Activated CD4-positive, alpha-beta T cell treated with anti-CD3 and anti-CD28 coated beads for 4 hours (primary cell): ENCODE results near the gene ITPK1.

ENCODE experiments used
- DNase-seq, 2 donors: peaks; one replicate each; pipeline ENCODE4 v3.0.0-alpha.2; 2020

Gene ITPK1

DNA sequence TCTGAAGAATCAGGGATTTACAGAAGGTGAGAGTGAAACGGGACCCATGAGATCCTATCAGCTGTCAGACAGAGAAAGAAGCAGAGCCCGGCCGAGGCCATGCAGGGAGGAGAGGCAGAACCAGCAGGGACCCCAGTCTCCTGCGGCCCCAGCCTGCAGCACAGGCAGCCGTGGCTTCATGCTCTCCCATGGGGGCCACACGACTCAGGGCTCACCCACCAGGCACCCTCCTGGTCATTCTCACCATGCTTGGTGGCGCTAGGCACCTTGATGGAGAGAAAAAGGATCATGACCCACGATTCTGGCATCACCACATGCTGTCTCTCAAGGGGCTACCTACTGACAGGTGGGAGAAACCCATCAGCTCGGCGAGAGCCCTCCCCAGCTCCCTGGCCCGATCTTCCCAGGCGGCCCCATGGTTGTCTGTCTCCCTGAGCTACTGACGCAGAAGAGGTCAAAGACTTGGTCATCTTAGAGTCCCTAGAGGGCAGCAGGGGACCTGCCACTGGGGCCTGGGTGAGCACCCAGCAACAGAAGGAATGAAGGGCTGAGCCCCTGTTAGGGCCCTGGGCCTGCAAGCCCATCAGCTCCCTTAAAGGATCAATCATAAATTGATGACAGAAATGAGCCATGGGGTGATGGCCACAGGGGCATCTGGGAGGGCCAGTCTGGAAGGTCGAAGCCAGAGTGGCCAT is 58.0 kb downstream of the ITPK1 start:
- DNase-seq = no peak

DNA sequence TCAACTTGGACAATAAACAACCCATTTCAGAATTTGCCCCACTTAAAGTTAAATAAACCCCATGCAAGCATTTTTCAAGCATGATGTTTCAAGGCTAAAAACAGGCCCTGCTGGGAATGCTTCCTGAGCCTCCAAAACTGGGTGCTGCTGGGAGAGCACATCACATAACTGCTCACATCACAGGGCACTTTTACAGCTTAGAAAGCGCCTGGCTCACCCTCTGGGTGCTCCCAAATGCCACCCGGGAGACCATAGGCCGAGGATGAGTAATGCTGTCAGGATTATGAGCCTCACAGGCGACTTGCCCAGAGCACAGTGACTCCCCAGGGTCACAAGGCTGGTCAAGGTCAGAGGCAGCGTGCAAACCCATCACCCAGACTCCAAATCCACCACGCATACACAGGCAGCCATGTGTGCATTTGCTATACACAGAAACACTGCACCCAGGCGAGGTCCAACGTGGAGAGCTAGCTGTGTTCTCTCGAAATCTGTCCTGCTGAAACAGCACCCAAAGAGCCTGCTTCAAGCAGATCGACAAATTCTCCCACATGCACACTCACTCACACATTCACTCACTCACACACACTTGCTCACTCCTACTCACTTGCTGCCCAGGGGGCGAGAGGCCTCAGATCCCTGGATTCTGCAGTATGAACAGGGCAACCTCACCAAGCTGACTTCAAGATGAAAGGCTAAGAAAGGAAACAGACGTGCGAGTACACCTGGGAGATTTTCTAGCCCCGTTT is 58.7 kb downstream of the ITPK1 start:
- DNase-seq = no peak

- DNase-seq = no peak
These were observed 59.4 kb downstream of the ITPK1 start for GRCh38 chr14:93056166-93056839.

DNA sequence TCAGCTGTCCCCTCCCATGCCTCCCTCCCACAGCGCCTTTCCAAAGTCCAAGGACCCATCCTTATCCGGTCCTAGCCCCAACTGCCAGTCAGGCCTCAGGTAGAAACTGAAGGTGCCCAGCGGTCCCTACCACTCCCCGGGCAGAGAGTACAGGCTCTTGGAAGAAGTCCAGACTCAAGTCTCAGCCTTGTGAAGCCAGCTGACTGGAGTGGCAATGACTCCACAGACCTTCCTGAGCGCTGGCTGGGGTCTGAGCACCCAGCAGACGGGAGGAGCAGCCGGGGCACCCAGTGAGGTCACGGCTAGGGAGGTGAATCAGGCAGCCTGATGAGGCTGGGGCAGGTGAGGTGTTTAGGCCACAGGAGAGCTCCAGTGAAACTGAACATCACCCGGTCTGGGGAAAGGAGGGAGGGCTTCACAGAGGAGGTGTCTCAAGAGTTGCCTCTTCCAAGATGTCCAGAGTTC is 60.0 kb downstream of the ITPK1 start:
- no peak for DNase-seq

DNA sequence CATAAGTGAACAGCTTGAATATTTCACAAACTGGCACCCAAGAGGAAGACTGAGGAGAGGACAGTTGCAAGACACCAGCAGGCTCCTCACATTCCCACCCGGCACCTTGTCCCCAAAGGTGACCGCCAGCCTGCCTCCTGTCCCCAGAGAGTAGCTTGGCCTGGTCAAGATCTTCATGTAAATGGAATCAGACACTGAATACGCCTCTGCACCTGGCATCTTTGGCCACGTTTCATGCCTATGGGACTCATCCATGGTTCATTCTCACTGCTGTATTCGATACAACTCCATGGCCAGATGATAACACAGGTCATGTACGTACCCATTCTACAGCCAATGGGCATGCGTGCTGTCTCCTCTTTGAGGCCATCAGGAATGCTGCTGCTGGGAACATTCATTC is 60.8 kb downstream of the ITPK1 start:
- DNase-seq = no peak

DNA sequence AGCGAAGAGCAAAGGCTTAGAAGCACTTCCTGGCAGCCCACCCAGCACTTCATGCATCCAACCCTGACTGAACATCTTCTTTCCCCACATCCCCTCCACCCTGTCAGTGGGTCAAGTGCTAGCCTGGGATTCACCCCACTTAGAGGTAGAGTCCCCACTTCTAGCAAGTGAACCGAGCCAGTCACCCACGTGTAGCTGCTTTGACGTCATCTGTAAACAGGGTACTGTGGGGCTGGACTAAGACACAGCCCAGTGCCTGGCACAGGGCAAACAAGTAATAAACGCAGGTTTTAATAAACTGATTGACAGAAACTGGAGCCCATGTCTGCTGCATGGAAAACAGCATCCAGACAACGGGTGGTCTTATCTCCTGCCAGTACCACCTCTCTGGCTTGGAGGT is 61.7 kb downstream of the ITPK1 start:
- no peak for DNase-seq

GRCh38 chr14:93051600-93052546 is 63.9 kb downstream of the ITPK1 start:
- no peak for DNase-seq

DNA sequence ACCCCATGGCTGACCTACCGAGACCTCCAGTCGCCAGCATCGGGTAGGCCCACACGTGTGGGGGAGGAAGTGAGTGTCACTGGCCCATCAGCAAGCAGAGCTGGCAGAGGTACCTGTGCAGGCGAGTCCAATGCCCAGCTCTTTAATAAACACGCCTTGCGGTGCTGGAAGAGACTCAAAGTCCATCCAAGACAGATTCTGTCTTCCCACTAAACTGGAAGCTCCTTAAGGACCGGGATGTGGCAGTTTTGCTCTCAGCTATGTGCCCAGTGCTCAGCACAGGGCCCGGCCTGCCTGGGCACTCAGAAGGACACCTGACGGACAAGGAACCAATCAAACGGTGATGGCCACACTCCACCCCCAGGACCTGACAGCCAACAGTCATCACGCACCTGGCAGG is 65.0 kb downstream of the ITPK1 start:
- no peak for DNase-seq

- no peak for DNase-seq
These were observed 65.8 kb downstream of the ITPK1 start for GRCh38 chr14:93049867-93050331.

- DNase-seq = no peak
These were observed 66.4 kb downstream of the ITPK1 start for GRCh38 chr14:93049315-93049714.

- DNase-seq = no peak
These were observed 66.9 kb downstream of the ITPK1 start for GRCh38 chr14:93048843-93049242.

DNA sequence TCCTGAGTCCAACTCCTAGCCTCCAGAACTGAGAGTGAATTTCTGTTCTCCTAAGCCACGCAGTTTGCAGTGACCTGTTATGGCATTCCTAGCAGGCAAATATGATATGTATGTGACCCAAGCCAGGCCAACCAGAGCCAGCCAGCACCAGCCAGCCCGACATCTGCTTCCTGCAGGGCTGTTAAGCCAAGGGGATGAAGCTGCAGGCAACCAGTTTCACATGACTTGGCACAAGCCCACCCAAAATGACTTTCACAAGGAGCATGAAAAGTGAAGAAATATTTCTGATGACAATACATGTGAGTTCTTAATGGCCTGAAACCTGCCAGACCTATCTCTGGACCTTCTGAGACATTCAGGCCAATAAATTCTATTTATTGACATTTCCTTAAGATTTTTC is 68.1 kb downstream of the ITPK1 start:
- no peak for DNase-seq

DNA sequence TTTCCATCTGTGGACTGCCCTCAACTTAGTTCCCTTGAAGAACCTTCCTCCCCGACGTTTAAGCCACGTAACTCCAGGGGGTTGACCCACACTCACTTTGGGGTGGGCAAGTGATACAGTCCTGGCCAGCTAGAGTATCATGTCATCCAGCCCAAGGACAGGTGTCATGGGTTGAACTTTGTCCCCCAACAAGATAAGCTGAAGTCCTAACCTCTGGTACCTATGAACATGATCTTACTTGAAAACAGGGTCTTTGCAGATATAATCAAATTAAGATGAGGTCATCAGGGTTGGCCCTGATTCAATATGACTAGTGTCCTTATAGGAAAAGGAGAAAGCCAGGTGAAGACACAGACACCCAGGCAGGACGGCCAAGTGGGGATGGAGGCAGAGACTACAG is 68.6 kb downstream of the ITPK1 start:
- no peak for DNase-seq

DNA sequence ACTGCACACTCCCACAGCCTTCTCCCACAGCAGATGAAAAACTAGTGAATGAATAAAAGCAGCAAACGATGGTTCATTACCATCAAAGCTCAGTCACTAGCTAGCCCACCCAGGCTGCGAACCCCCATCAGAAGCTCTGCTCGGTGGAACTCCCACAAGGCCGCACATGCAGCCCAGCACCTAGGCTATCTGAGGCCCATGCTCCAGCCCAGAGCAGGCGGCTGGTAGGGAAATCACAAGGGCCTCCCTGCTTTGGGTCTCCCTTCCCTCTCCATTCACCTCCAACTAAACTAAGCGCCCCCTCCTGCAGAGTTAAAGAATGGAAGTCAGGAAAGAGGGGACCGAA is 69.0 kb downstream of the ITPK1 start:
- DNase-seq = no peak

DNA sequence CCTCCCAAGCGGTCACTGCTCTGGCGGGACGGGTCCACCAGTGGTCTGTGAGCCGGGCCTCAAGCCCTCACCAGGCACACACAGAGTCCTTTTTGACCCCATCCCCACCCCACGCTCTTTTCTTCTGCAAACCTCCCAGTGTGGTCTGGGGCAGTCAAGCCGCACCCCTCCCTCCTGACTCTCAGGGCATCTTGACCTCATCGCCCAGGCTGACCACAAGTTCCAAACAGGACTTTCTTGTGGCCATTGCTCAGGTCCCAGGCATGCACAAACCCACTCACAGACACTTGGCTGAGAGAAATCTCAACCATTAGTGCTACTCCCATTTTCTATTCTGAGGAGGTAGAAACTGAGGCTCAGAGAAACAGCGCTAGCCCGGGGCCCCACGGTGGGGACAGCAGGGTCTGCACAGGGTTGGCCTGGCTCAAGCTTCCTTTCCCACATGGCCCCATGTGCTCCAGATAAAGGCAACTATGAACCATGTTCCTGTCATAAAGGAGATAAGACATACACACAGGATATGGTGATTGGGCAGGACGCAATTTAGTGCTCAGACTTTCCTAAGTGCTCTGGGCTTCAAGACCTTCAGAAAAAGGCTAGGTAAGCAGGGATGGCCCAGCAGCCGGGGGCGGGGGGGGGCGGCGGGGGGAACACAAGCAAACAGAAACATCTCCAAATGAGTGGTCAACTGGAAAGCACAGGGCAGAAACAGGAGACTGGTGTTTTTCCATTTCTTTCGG is 69.6 kb downstream of the ITPK1 start:
- no peak for DNase-seq

DNA sequence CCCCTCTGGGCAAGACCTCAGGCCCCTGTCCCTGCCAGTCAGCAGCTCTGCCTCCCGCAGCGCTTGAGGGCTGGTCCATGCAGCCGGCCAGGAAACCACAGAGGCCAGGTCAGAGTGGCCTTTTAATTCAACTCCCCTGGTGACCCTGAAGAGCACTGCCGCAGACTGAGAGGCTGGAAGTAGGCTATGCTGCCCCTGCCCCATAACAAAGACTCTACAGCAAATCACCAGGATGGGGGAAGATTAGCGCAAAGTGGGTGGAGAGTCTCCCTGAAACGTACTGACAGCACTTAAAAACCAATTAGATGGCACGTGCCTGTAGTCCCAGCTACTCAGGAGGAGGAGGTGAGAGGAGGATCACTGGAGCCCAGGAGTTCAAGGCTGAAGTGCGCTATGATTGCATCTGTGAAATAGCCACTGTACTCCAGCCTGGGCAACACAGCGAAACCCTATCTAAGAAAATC is 70.5 kb downstream of the ITPK1 start:
- DNase-seq = no peak

DNA sequence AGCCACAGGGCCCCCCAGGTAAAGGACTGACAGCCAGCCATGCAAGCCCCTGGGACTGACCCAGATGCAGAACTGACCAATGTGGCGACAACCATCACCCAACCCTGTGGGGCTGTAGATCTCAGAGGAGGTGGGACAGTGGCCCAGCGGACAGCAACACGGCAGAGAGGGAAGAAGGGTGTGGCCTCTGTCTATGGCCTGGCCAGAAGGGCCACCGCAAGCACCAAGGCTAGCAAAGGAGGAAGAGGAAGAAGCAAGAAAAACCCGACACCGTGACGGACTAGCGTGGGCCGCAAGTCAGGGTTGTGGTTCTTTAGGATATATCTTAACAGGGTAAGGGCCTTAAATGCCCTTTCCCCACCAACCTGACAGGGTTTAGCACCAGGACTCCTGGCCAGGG is 71.2 kb downstream of the ITPK1 start:
- no peak for DNase-seq

DNA sequence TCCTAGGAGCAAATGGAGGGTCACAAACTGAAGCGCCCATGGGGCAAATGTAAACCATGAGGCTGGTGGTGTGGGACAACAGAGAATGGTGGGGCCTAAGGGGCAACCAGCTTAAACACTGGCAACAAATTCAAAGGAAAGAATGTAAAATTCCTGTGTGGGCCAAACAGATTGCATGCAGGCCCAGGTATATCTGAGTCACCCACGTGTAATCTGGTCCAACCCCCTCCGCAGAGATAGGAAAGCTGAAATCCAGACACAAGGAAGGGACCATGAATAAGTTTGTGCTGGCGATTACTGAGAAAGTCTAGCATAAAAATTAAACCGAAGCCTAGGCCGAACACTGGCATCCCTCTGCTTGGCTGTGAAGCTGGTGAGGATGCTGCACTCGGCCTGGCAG is 71.6 kb downstream of the ITPK1 start:
- DNase-seq = no peak

DNA sequence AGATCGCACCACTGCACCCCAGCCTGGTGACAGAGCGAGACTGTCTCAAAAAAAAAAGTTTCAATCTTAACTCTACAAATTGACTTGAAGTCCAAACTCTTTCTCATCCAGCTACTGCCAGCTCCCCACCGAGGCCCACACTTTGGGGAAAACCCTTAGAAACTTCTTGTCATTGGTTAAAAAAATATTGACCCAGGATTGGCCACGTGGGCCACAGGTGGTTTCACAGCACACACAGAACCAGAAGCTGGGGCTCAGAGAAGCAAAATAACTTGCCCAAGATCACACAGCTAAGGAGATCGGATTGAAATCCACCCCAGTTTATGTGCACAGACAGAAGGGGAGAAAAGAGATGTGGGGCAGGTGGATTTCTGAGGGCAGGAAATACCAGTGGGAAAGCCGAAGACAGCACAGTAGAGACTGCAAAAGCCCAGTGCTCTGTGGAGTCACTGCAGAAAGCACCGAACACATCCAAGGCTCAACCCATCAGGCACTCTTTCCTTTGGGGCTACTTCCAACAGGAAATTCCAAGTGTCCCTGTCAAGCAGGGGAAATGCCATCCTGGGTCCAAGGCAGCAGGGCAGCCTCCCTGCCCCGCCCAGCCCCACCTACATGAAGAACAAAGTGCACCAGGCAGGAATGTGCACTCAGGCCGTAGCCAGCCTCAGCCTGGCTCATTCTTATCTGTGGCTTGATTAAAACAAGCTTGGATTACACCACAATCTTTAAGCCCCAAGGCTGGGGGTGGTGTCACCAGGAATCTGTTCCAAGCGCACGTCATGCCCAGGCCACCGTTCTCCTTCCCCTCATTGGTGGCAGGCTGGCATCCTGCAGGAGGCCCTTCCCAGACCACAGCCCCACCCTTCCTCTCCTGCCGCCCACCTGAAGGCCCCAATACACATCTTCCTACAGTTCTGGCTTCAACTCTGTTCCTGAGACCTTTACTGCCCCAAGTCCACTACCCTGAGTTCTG is 72.5 kb downstream of the ITPK1 start:
- DNase-seq = no peak

GRCh38 chr14:93041830-93042229 is 73.9 kb downstream of the ITPK1 start:
- DNase-seq = no peak

- no peak for DNase-seq
These were observed 74.7 kb downstream of the ITPK1 start for GRCh38 chr14:93040982-93041381.
